Panc1 (cell line): ENCODE data around the gene ZNF35.

Experiments used
- CTCF ChIP-seq: fragments of 450-650 bp; IDR thresholded peaks from 2 replicates; pipeline ENCODE4 v1.5.1; 2017; ENCODE audit warnings: mild to moderate bottlenecking
- POLR2AphosphoS5 ChIP-seq: IDR thresholded peaks from 2 replicates; pipeline ENCODE4 v1.6.1; 2012; ENCODE audit warnings: mild to moderate bottlenecking, low read depth, low read length, moderate library complexity
- SIN3A ChIP-seq: IDR thresholded peaks from 2 replicates; pipeline ENCODE4 v1.6.1; 2012; ENCODE audit warnings: low read depth, mild to moderate bottlenecking, low read length, moderate library complexity, borderline replicate concordance; ENCODE audit not compliant: insufficient read depth
- TCF7L2 ChIP-seq: IDR thresholded peaks from 2 replicates; pipeline ENCODE4 v1.6.1; 2011; ENCODE audit warnings: mild to moderate bottlenecking, low read depth, low read length, inconsistent platforms

DNA sequence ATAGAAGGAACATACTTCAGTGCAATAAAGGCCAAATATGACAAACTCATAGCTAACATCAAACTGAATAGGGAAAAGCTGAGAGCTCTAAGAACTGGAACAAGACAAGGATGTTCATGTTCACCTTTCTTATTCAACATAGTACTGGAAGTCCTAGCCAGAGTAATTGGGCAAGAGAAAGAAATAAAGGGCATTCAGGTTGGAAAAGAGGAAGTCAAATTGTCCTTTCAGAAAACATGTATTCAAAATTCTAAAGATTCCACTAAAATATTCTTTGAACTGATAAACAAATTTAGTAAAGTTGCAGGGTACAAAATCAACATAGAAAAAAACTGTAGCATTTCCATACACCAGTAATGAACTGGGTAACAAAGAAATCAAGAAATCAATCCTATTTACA lies 35.9 kb upstream of the ZNF35 start:
- TF ChIP-seq CTCF (no peak), TCF7L2 (no peak), POLR2AphosphoS5 (no peak), SIN3A (no peak)
